HL-60 (cell line): ENCODE measurements around the gene C3orf62.

Source experiments
- DNase-seq, 2 experiments: peaks; one replicate each; pipeline ENCODE4 v3.0.0-alpha.2; 2010 to 2020; ENCODE audit warnings: low read depth in 1 of 2, low spot score in 1 of 2
- H3K27ac ChIP-seq: fragments of 250-450 bp; sonication (Bioruptor Pico); replicated peaks from 2 replicates; pipeline ENCODE4 v1.5.1; 2020; ENCODE audit warnings: mild to moderate bottlenecking, moderate library complexity
- H3K27me3 ChIP-seq: fragments of 250-450 bp; sonication (Bioruptor Pico); 2 replicates; pipeline ENCODE4 v1.5.1; 2021; ENCODE audit warnings: mild to moderate bottlenecking, moderate library complexity; ENCODE audit not compliant: insufficient read depth, poor library complexity, severe bottlenecking
- H3K4me3 ChIP-seq: replicated peaks from 2 replicates; pipeline ENCODE4 v1.5.1; 2011; ENCODE audit warnings: mild to moderate bottlenecking, control low read depth, low read length; ENCODE audit not compliant: insufficient read depth
- CTCF ChIP-seq: IDR thresholded peaks from one replicate; pipeline ENCODE4 v1.5.1; 2011; ENCODE audit warnings: low read length, control low read depth, inconsistent platforms; ENCODE audit not compliant: insufficient read depth
- GABPA ChIP-seq: IDR thresholded peaks from 2 replicates; pipeline ENCODE4 v1.6.1; 2012; ENCODE audit warnings: low read depth
- POLR2AphosphoS5 ChIP-seq: IDR thresholded peaks from 2 replicates; pipeline ENCODE4 v1.6.1; 2012; ENCODE audit warnings: low read depth
- REST ChIP-seq: IDR thresholded peaks from 2 replicates; pipeline ENCODE4 v1.6.1; 2012; ENCODE audit warnings: low read depth; ENCODE audit not compliant: insufficient replicate concordance
- SPI1 ChIP-seq: IDR thresholded peaks from 2 replicates; pipeline ENCODE4 v1.6.1; 2012; ENCODE audit warnings: low read depth, mild to moderate bottlenecking, borderline replicate concordance

The C3orf62 gene

GRCh38 chr3:49294343-49294742, 17.3 kb upstream of the C3orf62 start:
- DNase-seq: no peak
- Histone ChIP-seq H3K27me3 (no peaks in the 10 kb centered on the region), H3K4me3 (no peak overlapping the region), H3K27ac (no peak overlapping the region)
- TF ChIP-seq CTCF: no peak
- no peak for TF ChIP-seq SPI1
- no peak for TF ChIP-seq REST
- no peak for TF ChIP-seq GABPA
- TF ChIP-seq POLR2AphosphoS5: no peak

DNA sequence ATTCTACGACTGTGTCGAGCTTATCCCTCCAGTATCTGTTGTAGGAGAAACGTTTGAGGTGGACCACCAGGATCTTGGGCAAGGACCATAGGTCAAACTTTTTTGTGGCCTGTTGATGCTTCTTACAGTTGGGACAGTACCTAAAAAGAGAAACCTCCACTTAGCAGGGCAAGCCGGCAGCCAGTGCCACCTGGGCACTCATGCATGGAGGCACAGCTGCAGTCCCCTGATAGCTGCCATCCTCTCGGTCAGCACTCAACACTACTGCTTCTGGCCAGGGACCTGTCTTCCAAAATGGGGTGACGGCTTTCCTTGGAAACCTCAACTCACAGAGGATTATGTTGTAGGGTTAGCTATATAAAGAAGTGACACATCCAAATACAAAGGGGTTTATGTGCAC, 7.0 kb upstream of the C3orf62 start:
- DNase-seq: no peak
- no peak overlapping the region for H3K27ac ChIP-seq
- no peak overlapping the region for H3K4me3 ChIP-seq
- TF ChIP-seq REST (no peak), GABPA (no peak), POLR2AphosphoS5 (no peak), SPI1 (no peak), CTCF (no peak)
- H3K27me3 ChIP-seq: no peaks in the 10 kb centered on the region

DNA sequence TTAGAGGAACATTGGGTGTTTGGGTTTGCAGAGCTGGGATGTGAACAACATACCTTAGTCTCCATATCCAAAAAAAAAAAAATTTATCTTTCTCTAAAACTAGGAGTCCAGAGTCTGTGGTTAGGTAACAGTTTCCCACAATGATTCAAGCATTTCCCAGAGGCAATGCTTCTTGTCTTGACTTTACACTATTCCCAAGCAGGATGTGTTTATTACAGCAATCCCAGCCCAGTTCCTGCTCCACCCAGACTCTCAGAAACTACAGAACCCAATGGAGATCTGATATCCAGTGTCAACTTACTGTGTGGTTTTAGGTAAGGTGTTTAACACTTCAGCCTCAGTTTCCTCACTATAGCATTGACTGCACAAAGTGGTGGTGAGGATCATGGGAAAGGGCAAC, 2.3 kb upstream of the C3orf62 start:
- Histone ChIP-seq H3K27me3 (no peaks in the 10 kb centered on the region), H3K4me3 (no peak overlapping the region), H3K27ac (no peak overlapping the region)
- DNase-seq: no peak
- TF ChIP-seq REST (no peak), CTCF (no peak), GABPA (no peak), SPI1 (no peak), POLR2AphosphoS5 (no peak)
